ENCODE measurements around the gene DGKD. TPM values are rescaled to one million over a fixed set of nuclear protein-coding genes. Genes with fewer than 3 reads are reported as not detected.
A peak's percentile ranks its signal among the peaks of the same experiment; 100 is the strongest.

The DGKD gene
- polyA plus RNA-seq, 3 donors: 14.5 to 67.5 (median 16.6) TPM

DNA sequence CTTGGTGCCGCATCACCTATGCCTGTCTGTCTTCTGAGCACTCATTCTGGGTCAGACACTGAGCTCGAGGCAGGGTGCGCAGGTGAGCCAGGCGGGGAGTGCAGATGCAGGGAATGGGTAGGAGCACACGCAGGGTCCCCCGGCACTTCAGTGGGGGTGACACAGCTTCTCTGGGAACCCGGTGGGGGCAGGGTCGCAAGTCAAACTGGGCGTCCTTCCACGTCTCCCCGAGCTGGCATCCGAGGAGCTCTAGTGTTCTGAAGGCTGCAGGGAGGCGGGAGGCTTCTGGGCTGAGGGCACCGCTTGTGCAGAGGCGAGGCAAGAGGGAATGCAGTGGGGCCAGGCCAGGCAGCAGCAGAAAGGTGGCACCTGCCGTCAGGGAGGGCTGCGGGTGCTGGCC is 86.0 kb downstream of the DGKD start:
- H3K36me3 Mint-ChIP-seq: peaks cover 87 to 98% of the 10 kb centered on the region in 2 donors
- WGBS (ENCODE audit: insufficient coverage): 97% methylated on average over 17 of the region's 17 CpGs

DNA sequence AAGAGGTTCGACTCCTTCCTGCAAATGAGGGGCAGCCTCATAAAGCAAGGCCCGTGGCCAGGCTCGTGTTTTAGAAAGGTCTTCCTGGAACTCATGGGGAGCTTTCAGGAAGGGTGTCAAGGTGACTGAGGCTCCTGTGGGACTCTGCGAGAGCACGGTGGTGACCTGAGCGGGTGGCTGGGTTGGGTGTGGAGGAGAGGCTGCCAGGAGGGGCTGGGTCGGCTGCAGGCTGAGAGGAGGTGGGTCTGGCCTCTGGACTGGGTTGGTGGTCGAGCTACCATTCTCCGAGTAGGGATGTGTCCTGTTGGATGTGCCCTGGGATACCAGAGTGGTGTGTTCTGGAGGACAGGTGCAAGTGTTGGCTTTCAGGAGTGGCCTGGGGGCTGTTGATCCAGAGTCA is 86.4 kb downstream of the DGKD start:
- peaks cover 86% of the 10 kb centered on the region for H4K20me1 ChIP-seq (ENCODE audit: insufficient read depth, low read length)
- Mint-ChIP-seq H3K4me3 (no peak overlapping the region), H3K27me3 (ENCODE audit: low read depth in 3 of 3) (peaks cover 0 to 2% (median 0%) of the 10 kb centered on the region in 3 donors), H3K9me3 (no peaks in the 10 kb centered on the region), H3K36me3 (peaks cover 87 to 98% of the 10 kb centered on the region in 2 donors), H3K27ac (peak overlapping the region in 5 of 7 donors; percentile 1 to 42 (median 31)), H3K4me1 (no peaks in the 10 kb centered on the region)
- TF ChIP-seq, protein P1, sequence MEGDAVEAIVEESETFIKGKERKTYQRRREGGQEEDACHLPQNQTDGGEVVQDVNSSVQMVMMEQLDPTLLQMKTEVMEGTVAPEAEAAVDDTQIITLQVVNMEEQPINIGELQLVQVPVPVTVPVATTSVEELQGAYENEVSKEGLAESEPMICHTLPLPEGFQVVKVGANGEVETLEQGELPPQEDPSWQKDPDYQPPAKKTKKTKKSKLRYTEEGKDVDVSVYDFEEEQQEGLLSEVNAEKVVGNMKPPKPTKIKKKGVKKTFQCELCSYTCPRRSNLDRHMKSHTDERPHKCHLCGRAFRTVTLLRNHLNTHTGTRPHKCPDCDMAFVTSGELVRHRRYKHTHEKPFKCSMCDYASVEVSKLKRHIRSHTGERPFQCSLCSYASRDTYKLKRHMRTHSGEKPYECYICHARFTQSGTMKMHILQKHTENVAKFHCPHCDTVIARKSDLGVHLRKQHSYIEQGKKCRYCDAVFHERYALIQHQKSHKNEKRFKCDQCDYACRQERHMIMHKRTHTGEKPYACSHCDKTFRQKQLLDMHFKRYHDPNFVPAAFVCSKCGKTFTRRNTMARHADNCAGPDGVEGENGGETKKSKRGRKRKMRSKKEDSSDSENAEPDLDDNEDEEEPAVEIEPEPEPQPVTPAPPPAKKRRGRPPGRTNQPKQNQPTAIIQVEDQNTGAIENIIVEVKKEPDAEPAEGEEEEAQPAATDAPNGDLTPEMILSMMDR (IDR thresholded peaks at IDR 0.05): no peak
- H3K9ac ChIP-seq (ENCODE audit: insufficient read depth, low read length, poor library complexity, severe bottlenecking): no peak overlapping the region
- no peak overlapping the region for H3K4me2 ChIP-seq (replicated peaks; ENCODE audit: extremely low read depth, low read length, poor library complexity, severe bottlenecking)
- H3K4me3 ChIP-seq (replicated peaks in 1 of 3; ENCODE audit: low read depth in 2 of 3, low read length in 3 of 3): no peak overlapping the region
- no peak overlapping the region for H3K27ac ChIP-seq (ENCODE audit: low read depth in 1 of 2, low read length in 2 of 2)
- no peaks in the 10 kb centered on the region for H3K27me3 ChIP-seq (ENCODE audit: control insufficient read depth in 2 of 2, insufficient read depth in 2 of 2, low read length in 2 of 2)
- intact Hi-C loops (cut with micrococcal nuclease): no loop called here
- no peaks in the 10 kb centered on the region for H3K4me1 ChIP-seq (ENCODE audit: control insufficient read depth in 1 of 2, insufficient read depth in 2 of 2, low read length in 2 of 2)
- H3K36me3 ChIP-seq (replicated peaks in 1 of 2; ENCODE audit: control insufficient read depth in 1 of 2, insufficient read depth in 2 of 2, low read length in 2 of 2): peaks cover 94 to 100% of the 10 kb centered on the region in 2 donors
- DNase-seq: no peak
- peaks cover 26% of the 10 kb centered on the region for H3K79me2 ChIP-seq (ENCODE audit: insufficient read depth, low read length)
- H2AFZ ChIP-seq (ENCODE audit: insufficient read depth, low read depth, low read length, poor library complexity, severe bottlenecking): no peak overlapping the region
- H3K9me3 ChIP-seq (replicated peaks in 1 of 2; ENCODE audit: control insufficient read depth in 1 of 2, insufficient read depth in 1 of 2, low read length in 2 of 2): no peaks in the 10 kb centered on the region
- whole genome bisulfite sequencing (ENCODE audit: insufficient coverage): 98% methylated on average over 9 of the region's 9 CpGs

More for the DNA sequence above, 86.0 kb downstream of the DGKD start:
- DNase-seq: no peak
- TF ChIP-seq, protein P1 (IDR thresholded peaks at IDR 0.05): no peak
- no peaks in the 10 kb centered on the region for H3K9me3 ChIP-seq (replicated peaks in 1 of 2; ENCODE audit: control insufficient read depth in 1 of 2, insufficient read depth in 1 of 2, low read length in 2 of 2)
- peaks cover 0 to 2% (median 0%) of the 10 kb centered on the region in 3 donors for H3K27me3 Mint-ChIP-seq (ENCODE audit: low read depth in 3 of 3)
- H3K4me1 Mint-ChIP-seq: peaks cover 1% of the 10 kb centered on the region
- H3K4me3 ChIP-seq (replicated peaks in 1 of 3; ENCODE audit: low read depth in 2 of 3, low read length in 3 of 3): no peak overlapping the region
- no peak overlapping the region for H3K27ac ChIP-seq (ENCODE audit: low read depth in 1 of 2, low read length in 2 of 2)
- H3K36me3 ChIP-seq (replicated peaks in 1 of 2; ENCODE audit: control insufficient read depth in 1 of 2, insufficient read depth in 2 of 2, low read length in 2 of 2): peaks cover 94 to 100% of the 10 kb centered on the region in 2 donors
- peaks cover 26% of the 10 kb centered on the region for H3K79me2 ChIP-seq (ENCODE audit: insufficient read depth, low read length)
- no peaks in the 10 kb centered on the region for H3K9me3 Mint-ChIP-seq
- H3K27ac Mint-ChIP-seq: peak overlapping the region in 3 of 7 donors; percentile 31 to 68 (median 42)
- H3K4me3 Mint-ChIP-seq: no peak overlapping the region
- no peaks in the 10 kb centered on the region for H3K27me3 ChIP-seq (ENCODE audit: control insufficient read depth in 2 of 2, insufficient read depth in 2 of 2, low read length in 2 of 2)
- peaks cover 0 to under 1% of the 10 kb centered on the region in 2 donors for H3K4me1 ChIP-seq (ENCODE audit: control insufficient read depth in 1 of 2, insufficient read depth in 2 of 2, low read length in 2 of 2)
- H3K4me2 ChIP-seq (replicated peaks; ENCODE audit: extremely low read depth, low read length, poor library complexity, severe bottlenecking): no peak overlapping the region
- peaks cover 89% of the 10 kb centered on the region for H4K20me1 ChIP-seq (ENCODE audit: insufficient read depth, low read length)
- H3K9ac ChIP-seq (ENCODE audit: insufficient read depth, low read length, poor library complexity, severe bottlenecking): no peak overlapping the region
- H2AFZ ChIP-seq (ENCODE audit: insufficient read depth, low read depth, low read length, poor library complexity, severe bottlenecking): no peak overlapping the region
- intact Hi-C loops (cut with micrococcal nuclease): no loop called here
